Nephron (organoid): ENCODE data around the gene BAD.

Experiments
- H3K27ac Mint-ChIP-seq, 3 experiments: 2 replicates each; pipeline ENCODE4 v1.8.0; 2020; ENCODE audit warnings: mixed read lengths in 3 of 3, mild to moderate bottlenecking in 2 of 3, moderate library complexity in 1 of 3
- H3K27me3 Mint-ChIP-seq: 2 replicates; pipeline ENCODE4 v1.8.0; 2021; ENCODE audit warnings: low read depth, mild to moderate bottlenecking, moderate library complexity, mixed read lengths
- H3K36me3 Mint-ChIP-seq: 2 replicates; pipeline ENCODE4 v1.8.0; 2020; ENCODE audit warnings: low read depth, mixed read lengths
- H3K4me1 Mint-ChIP-seq: 2 replicates; pipeline ENCODE4 v1.8.0; 2020; ENCODE audit warnings: mixed read lengths
- H3K4me3 Mint-ChIP-seq, 3 experiments: 2 replicates each; pipeline ENCODE4 v1.8.0; 2020; ENCODE audit warnings: mild to moderate bottlenecking in 3 of 3, mixed read lengths in 3 of 3, moderate library complexity in 2 of 3
- H3K9me3 Mint-ChIP-seq: 2 replicates; pipeline ENCODE4 v1.8.0; 2020; ENCODE audit warnings: mixed read lengths
- CTCF ChIP-seq, 3 experiments: fragments of 200-600 bp; sonication (generic); IDR thresholded peaks; one replicate each; pipeline ENCODE4 v1.5.0; 2021; ENCODE audit warnings: antibody characterized with exemption in 3 of 3; ENCODE audit not compliant: unreplicated experiment in 3 of 3

The BAD gene

GRCh38 chr11:64230985-64231365 lies 53.5 kb downstream of the BAD start:
- peak overlapping the region; percentile 84 to 92 (median 89) for H3K4me3 Mint-ChIP-seq
- H3K9me3 Mint-ChIP-seq, result no peaks in the 10 kb centered on the region
- no peaks in the 10 kb centered on the region for H3K36me3 Mint-ChIP-seq
- H3K27ac Mint-ChIP-seq, result peak overlapping the region; percentile 62 to 92 (median 89)
- peaks cover 36% of the 10 kb centered on the region for H3K4me1 Mint-ChIP-seq
- TF ChIP-seq CTCF (IDR thresholded peaks at IDR 0.05; ENCODE audit: unreplicated experiment in 3 of 3), result no peak
- H3K27me3 Mint-ChIP-seq, result peaks cover 4% of the 10 kb centered on the region

GRCh38 chr11:64230171-64230984 lies 54.1 kb downstream of the BAD start, which contains the start of gene DNAJC4:
Gene DNAJC4 (plus strand): TSS chr11:64230548. CDS start chr11:64230855, 307 bp downstream.
- Mint-ChIP-seq H3K27ac (peak within 1 kb of the TSS; percentile 62 to 92 (median 89)), H3K27me3 (peaks cover 4% of the 10 kb centered on the region), H3K9me3 (no peaks in the 10 kb centered on the region), H3K4me1 (peaks cover 34% of the 10 kb centered on the region), H3K4me3 (peak within 1 kb of the TSS; percentile 84 to 92 (median 89)), H3K36me3 (no peaks in the 10 kb centered on the region)
- no peak for TF ChIP-seq CTCF (IDR thresholded peaks at IDR 0.05; ENCODE audit: unreplicated experiment in 3 of 3)

GRCh38 chr11:64229744-64230170 lies 54.7 kb downstream of the BAD start:
- Mint-ChIP-seq H3K36me3 (no peaks in the 10 kb centered on the region), H3K9me3 (no peaks in the 10 kb centered on the region), H3K4me3 (peak overlapping the region; percentile 84 to 92 (median 89)), H3K27me3 (peaks cover 4% of the 10 kb centered on the region), H3K27ac (peak overlapping the region; percentile 62 to 92 (median 89)), H3K4me1 (peaks cover 36% of the 10 kb centered on the region)
- TF ChIP-seq CTCF (IDR thresholded peaks at IDR 0.05; ENCODE audit: unreplicated experiment in 3 of 3), result no peak

GRCh38 chr11:64229090-64229743 lies 55.2 kb downstream of the BAD start:
- H3K4me1 Mint-ChIP-seq, result peaks cover 36% of the 10 kb centered on the region
- H3K27ac Mint-ChIP-seq, result peak overlapping the region; percentile 51 to 89 (median 62)
- no peaks in the 10 kb centered on the region for H3K9me3 Mint-ChIP-seq

GRCh38 chr11:64227405-64227956 lies 57.0 kb downstream of the BAD start:
- peaks cover 32% of the 10 kb centered on the region for H3K4me1 Mint-ChIP-seq
- H3K4me3 Mint-ChIP-seq, result peak overlapping the region; percentile 87 to 91 (median 90)
- H3K9me3 Mint-ChIP-seq, result no peaks in the 10 kb centered on the region
- H3K36me3 Mint-ChIP-seq, result no peaks in the 10 kb centered on the region
- H3K27ac Mint-ChIP-seq, result peak overlapping the region; percentile 40 to 60 (median 59)
- TF ChIP-seq CTCF (IDR thresholded peaks at IDR 0.05; ENCODE audit: unreplicated experiment in 3 of 3), result no peak
- peaks cover 4% of the 10 kb centered on the region for H3K27me3 Mint-ChIP-seq

More at GRCh38 chr11:64229090-64229743, 55.2 kb downstream of the BAD start:
- Mint-ChIP-seq H3K36me3 (no peaks in the 10 kb centered on the region), H3K27me3 (peaks cover 4% of the 10 kb centered on the region), H3K4me3 (peak overlapping the region; percentile 84 to 92 (median 89))
- TF ChIP-seq CTCF (IDR thresholded peaks at IDR 0.05; ENCODE audit: unreplicated experiment in 3 of 3), result no peak
